ENCODE data around the gene LRRC23. TPM values are rescaled to one million over a fixed set of nuclear protein-coding genes. Genes with fewer than 3 reads are reported as not detected.
A peak's percentile ranks its signal among the peaks of the same experiment; 100 is the strongest.

Gene LRRC23
- polyA plus RNA-seq, 4 donors = 15.0 to 20.1 (median 17.8) TPM

DNA sequence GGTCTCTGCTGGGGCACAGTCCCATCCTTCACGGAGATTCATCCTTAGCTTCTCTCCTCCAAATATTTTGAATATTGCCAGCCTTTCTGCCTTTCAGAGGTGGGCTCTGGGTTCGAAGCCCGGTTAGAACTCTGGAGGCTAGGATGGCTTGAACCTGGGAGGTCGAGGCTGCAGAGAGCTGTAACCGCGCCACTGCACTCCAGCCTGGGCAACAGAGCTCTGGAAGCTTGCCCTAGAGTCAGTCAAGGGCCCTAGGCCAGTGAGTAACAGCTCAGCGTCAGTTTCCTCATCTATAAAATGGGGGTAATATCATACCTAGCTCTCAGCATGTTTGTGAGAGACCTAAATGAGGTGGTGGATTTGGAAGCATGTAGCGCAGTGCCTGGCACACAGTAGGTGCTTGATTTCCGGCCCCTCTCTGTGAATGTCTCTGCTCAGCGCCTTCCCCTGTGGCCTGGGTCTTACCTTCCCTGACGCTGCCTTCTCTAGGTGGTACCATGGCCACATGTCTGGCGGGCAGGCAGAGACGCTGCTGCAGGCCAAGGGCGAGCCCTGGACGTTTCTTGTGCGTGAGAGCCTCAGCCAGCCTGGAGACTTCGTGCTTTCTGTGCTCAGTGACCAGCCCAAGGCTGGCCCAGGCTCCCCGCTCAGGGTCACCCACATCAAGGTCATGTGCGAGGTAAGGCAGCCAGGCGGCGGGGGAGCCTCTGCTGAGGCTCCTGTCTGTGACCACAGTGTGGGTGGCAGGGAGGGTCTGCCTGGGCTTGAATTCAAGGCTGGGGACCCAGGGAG lies 49.9 kb downstream of the LRRC23 start:
- no peak for DNase-seq (ENCODE audit: low read depth in 4 of 4, low spot score in 3 of 4)

DNA sequence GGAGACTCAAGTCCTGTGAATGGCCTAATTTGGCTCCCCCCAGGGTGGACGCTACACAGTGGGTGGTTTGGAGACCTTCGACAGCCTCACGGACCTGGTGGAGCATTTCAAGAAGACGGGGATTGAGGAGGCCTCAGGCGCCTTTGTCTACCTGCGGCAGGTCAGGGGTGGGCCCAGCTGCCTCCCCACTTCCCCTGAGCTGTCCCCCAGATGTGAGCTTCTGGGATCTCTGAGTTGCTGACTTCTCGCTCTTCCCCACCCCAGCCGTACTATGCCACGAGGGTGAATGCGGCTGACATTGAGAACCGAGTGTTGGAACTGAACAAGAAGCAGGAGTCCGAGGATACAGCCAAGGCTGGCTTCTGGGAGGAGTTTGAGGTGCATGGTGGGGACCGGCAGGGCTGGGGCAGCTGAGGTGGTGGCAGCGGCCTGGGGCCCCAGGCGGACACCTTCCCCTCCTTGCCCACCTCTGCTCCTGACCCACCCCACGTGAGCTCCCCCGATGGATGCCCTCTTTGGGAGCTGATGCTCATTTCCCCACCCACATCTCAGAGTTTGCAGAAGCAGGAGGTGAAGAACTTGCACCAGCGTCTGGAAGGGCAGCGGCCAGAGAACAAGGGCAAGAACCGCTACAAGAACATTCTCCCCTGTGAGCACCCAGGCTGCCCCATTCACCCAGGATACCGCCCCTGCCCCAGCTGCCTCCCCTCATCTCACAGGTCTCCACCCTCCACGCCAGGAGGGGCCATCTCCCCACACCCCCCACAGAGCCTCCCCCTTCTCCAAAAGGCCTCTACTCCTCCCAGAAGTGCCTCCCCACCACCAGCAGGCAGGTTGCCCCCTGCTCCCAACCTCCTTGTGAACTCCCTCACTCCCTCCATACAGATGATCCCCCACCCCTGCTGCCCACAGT lies 50.7 kb downstream of the LRRC23 start:
- DNase-seq (ENCODE audit: low read depth in 4 of 4, low spot score in 3 of 4) = no peak

DNA sequence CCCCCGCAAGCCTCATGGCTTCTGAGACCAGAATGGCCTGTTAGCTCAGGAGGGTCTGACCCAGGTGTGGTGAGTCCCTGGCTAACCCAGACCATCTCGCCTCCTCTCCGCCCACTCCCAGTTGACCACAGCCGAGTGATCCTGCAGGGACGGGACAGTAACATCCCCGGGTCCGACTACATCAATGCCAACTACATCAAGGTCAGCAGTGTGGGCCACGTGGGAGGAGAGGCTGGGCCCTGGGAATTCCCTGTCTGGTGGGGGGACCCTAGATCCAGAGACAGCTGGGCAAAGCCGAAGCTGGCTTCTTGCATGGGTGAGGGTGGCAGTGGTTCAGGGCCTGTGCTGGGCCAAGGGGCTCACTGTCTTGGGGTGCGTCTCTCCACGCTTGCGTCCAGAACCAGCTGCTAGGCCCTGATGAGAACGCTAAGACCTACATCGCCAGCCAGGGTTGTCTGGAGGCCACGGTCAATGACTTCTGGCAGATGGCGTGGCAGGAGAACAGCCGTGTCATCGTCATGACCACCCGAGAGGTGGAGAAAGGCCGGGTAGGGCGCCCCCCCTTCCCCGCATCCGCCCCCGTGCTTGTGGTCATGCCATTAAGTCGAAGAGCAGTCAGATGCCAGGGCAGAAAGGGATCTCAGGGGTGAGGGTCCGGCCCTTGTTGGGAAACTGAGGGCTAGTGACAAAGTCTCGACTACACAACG lies 51.6 kb downstream of the LRRC23 start:
- no peak for DNase-seq (ENCODE audit: low read depth in 4 of 4, low spot score in 3 of 4)

DNA sequence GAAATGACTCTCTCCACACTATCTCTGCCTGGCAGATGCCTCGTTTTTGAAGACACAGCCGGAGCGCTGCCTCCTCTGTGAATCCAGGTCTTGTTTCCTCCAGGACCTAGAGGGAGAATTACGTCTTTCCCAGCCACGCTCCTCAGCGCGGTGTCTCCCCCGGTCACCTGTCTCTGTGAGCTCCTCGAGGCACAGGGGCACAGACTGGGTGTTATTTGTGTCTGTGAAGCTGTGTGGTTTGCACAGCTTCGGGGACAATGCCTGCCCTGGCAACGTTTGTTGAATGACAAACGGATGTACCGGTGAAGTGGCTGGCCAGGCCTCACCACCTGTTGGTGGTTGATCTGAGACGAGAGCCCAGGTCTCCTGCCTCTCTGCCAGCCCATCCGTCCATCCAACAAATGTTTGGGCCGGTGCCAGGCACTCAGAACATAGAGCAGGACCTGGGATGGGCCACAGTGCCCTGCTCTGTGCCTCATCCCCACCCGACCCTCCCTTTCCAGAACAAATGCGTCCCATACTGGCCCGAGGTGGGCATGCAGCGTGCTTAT lies 52.6 kb downstream of the LRRC23 start:
- no peak for DNase-seq (ENCODE audit: low read depth in 4 of 4, low spot score in 3 of 4)

DNA sequence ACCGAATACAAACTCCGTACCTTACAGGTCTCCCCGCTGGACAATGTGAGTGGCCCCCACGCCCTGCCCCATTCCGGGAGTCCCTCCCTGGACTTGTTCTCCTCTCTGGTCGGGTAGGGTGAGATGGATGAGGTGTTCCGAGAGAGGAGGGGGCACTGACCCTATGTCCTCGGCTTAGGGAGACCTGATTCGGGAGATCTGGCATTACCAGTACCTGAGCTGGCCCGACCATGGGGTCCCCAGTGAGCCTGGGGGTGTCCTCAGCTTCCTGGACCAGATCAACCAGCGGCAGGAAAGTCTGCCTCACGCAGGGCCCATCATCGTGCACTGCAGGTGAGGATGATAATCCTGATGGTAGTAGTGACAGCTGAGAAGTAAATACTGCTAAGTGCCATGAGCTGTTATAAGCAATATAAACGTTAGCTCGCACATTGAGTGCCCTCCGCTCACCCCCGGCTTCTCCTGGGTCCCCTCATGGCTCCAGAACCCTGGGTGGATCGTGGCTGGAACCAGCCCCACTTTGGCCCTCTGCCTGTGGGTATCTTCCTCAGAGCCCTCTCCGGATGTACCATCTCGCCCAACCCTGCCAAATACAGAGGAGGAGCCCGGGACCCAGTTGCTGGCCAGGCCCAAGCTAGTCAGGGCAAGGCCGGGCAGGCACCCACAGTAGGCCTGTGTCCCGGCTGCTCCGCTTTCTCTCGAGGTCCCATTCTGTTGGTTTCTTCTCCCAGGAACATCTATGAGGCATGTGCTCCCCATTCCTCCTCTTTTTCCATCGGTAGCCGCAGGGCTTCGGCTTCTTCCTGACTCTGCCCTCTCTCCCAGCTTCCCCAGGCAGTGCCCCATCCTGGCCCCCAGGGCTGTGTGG lies 53.4 kb downstream of the LRRC23 start:
- no peak for DNase-seq (ENCODE audit: low read depth in 4 of 4, low spot score in 3 of 4)

DNA sequence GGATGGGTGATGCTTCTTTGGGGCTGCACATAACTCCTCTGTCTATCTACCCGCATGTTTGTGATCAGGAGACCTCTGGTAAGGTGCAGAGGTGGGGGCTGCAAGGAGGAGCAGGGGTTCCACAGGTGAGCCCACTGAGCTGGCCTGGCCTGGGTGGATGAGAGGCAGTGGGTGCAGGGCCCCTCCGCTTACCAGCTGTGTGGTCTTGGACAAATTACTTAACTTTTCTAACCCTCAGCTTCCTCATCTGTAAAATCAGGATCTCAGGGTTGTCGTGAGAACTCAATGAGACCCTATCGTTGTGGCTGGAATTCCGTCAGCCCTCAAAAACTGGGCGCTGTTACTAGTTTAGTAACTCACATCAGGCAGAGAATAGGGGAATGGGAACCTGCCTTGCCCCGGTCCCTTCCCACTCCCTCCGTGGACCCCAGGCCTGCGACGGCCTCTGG lies 54.0 kb downstream of the LRRC23 start:
- no peak for DNase-seq (ENCODE audit: low read depth in 4 of 4, low spot score in 3 of 4)

DNA sequence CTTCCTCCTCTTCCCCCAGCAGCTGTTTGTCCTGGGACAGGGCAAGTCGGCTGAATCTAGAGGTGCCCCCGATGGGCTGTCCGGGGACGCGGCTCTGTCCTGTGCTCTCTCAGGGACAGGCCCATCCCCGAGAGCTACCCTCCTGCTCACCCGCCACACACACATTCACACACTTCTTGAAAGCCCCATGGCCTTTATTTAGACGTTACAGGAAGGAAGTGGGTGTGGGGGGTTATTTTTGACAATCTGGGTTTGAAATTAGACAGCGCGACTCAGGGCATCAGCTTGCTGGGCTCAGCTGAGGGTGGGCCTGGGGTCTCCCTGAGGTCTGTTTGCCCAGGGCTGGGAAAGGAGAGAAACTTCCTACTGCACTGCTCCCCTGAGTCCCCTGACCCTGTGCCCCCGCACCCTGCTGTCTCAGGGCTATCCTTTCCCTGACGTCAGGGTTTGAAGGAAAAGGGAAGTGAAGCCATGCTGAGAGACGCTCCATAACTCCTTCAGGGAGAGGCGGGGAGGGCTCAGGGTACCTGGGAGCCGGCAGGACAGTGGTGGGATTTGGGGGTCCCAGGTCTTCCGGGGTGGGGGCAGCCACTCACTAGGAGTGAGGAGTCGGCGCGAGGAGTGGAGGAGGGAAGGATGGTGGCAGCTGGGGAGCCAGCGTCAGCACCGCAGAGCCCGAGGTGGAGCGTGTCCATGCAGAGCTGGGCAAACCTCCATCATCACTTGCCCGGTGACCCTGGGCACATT lies 54.6 kb downstream of the LRRC23 start:
- DNase-seq (ENCODE audit: low read depth in 4 of 4, low spot score in 3 of 4) = no peak

DNA sequence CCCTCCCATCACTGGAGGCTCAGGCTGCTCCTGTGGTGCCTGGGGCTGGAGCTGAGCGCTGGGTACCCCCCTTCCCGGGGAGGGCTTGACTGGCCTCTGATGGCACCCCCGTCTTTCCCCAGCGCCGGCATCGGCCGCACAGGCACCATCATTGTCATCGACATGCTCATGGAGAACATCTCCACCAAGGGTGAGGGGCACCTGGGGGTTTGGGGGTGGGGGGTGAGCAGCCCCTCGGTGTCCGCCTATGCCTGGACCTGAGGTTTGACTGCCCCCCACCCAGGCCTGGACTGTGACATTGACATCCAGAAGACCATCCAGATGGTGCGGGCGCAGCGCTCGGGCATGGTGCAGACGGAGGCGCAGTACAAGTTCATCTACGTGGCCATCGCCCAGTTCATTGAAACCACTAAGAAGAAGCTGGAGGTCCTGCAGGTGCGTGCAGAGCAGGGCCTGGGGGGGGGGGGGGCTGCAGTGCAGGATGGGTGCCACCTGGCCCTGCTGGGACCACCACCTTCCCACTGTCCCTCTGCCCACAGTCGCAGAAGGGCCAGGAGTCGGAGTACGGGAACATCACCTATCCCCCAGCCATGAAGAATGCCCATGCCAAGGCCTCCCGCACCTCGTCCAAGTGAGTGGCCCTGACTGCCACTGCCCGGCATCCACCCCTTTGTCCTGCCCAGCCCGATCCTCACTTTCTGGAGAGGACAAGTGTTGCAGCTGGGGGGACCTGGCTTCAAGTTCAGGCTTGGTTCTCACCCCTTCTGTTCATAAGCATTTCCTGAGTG lies 55.4 kb downstream of the LRRC23 start:
- no peak for DNase-seq (ENCODE audit: low read depth in 4 of 4, low spot score in 3 of 4)

DNA sequence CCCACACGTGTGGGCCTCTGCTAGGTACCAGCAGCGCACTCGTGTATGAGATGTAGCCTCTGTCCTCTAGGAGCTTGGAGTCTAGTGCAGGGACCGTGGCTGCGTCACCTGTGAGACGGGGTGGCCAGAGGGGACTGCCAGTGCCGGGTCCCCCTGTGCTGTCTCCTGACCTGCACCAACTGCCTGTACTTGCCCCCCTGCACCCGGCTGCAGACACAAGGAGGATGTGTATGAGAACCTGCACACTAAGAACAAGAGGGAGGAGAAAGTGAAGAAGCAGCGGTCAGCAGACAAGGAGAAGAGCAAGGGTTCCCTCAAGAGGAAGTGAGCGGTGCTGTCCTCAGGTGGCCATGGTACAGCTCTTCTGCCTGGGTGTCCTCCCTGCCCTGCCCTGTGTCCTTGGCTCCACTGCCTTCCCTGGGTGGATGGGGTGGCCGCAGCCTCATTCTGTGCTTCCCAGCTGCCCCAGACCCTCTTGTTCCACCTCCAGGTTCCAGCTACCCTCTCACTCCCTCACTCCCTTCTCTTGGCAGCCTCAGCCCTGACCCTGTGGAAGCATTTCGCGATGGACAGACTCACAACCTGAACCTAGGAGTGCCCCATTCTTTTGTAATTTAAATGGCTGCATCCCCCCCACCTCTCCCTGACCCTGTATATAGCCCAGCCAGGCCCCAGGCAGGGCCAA lies 56.1 kb downstream of the LRRC23 start:
- no peak for DNase-seq (ENCODE audit: low read depth in 4 of 4, low spot score in 3 of 4)

DNA sequence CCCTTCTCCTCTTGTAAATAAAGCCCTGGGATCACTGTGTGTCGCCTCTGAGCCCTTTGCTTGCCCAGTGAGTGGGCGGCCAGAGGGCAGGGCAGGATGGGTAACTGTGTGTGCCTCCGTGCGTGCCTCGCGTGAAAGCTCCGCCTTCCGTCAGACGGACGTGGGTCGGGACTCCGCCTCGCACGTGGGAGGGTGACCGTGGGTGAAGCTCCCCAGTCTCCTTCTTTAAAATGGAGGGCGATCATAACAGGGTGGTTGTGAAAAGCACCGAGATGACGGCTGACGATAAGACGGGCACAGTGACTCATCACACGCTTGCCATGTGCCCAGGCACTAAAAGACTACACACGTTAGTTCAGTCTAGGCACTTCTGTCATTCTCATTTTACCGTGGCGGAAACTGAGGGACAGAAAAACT lies 56.7 kb downstream of the LRRC23 start:
- DNase-seq (ENCODE audit: low read depth in 4 of 4, low spot score in 3 of 4) = no peak

DNA sequence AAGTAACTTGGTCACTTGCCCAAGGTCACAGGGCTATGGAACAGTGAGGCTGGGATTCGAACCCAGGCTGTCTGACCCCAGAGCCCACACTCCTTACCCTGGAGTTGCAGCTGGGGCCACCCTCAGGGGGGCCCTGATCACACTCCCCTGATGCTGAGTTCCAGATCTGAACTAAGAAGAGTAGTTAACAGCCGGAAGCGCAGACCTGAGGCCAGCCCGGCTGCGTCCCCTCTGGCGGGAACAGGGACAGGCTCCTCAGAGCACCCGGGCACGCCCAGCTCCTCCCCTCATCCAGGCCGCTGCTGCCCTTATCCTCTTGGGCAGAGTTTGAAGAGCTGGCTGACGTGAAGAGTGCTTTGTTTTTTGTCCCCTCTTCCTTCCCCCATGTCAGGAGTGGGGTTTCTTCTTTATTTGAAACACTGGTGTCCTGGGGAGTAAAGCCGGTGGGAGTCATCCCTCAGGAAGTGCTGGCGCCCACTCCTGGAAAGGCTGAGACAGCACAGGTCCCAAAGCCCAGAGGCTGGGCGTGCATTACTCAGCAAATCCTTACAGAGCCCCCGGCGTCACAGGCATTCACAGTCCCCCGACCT lies 57.2 kb downstream of the LRRC23 start:
- peak in 1 of 4 donors; percentile 51 for DNase-seq (ENCODE audit: low read depth in 4 of 4, low spot score in 3 of 4)

DNA sequence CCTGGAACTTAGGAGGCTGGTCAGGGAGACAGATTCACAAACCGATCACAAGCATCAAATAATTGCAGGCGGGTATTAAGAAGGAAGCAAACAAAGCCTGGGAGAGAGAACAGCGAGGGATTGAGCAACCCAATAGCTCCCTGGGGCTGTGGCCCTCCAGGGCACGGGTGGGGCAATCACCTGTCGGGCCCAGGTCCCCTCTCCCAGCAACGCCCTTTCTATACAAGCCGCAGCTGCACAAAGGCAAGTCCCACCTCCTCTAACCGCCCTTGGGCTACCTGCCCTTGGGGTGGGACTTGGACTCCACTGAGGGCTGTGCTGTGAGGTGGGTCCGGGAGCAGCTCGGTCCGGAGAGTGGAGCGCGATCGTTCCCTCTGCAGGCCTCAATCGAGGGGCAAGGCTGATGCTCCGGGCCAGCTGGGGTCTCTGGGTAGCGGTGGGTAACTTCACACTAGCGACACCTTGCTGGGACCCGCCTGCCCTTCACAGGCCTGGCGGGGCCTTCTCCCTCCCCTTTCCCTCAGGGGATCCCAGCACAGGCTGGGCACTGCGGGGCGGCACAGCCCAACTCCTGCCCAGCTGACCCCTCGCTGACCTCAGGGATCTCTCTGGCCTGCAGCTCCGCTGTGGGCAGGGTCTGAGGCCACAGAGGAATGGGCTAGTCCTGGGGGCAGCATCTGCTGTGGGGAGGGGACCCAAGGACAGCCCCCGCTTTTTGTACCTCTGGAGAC lies 57.8 kb downstream of the LRRC23 start:
- no peak for DNase-seq (ENCODE audit: low read depth in 4 of 4, low spot score in 3 of 4)

DNA sequence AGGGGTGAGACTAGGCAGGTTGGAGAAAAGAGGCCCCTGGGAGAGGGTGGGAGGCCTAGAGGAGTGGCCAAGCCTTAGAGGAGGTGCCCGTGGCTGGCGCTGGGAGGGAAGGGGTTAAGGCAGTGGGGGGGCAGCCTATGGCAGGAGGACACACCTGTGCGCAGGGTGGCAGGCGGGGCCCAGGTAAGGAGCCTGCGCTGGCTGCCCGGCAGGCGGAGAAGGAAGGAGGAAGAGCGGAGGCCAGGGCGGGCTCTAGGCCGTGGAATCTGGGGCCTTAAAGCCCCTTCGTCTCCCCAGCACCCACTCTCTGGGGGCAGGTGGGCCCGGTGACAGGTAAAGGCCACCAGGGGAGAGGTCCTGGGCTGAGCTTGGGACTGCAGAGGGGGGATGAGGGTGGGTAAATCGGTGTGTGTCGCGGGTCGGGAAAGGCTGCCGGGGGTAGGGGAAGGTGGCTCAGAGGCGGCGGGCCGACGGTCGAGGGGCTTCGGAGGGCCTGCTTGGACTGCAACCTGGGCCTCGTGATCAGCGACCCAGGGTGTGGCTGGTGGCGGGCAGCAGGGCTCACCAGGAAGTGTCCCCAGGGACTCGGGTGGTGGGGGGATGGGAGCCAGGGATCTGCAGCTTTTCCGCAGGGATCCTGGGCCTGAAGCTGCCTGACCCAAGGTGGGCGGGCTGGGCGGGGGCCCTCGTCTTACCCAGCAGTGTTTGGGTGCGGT lies 58.6 kb downstream of the LRRC23 start:
- DNase-seq (ENCODE audit: low read depth in 4 of 4, low spot score in 3 of 4) = no peak

All from right renal pelvis (tissue), 4 donors.